Liver (tissue), 3 donors: ENCODE data around the gene CFAP61.

Source experiments
- CTCF ChIP-seq: fragments of 150-350 bp; IDR thresholded peaks from 2 replicates; pipeline ENCODE4 v1.5.1; 2017; ENCODE audit warnings: improper control_type of control experiment, low read depth, low read length; ENCODE audit not compliant: missing input control
- HNF4G ChIP-seq: IDR thresholded peaks from 2 replicates; pipeline ENCODE4 v1.6.1; 2016; ENCODE audit warnings: antibody characterized with exemption
- MAX ChIP-seq: IDR thresholded peaks from 2 replicates; pipeline ENCODE4 v1.6.1; 2016; ENCODE audit warnings: antibody characterized with exemption
- NR2F2 ChIP-seq: IDR thresholded peaks from 2 replicates; pipeline ENCODE4 v1.6.1; 2016; ENCODE audit warnings: antibody characterized with exemption
- RAD21 ChIP-seq, 2 donors: IDR thresholded peaks; 2 replicates each; pipeline ENCODE4 v1.6.1; 2016; ENCODE audit warnings: antibody characterized with exemption in 2 of 2, mild to moderate bottlenecking in 2 of 2
- REST ChIP-seq: IDR thresholded peaks from 2 replicates; pipeline ENCODE4 v1.6.1; 2016; ENCODE audit warnings: antibody characterized with exemption, mild to moderate bottlenecking
- RXRA ChIP-seq, 2 donors: IDR thresholded peaks; 2 replicates each; pipeline ENCODE4 v1.6.1; 2017 to 2018; ENCODE audit warnings: antibody characterized with exemption in 2 of 2, mild to moderate bottlenecking in 1 of 2
- SP1 ChIP-seq: IDR thresholded peaks from 2 replicates; pipeline ENCODE4 v1.6.1; 2018; ENCODE audit warnings: antibody characterized with exemption, mild to moderate bottlenecking
- TAF1 ChIP-seq: conservative IDR thresholded peaks from 2 replicates; pipeline ENCODE4 v1.6.1; 2016; ENCODE audit warnings: antibody characterized with exemption, mild to moderate bottlenecking
- YY1 ChIP-seq: IDR thresholded peaks from 2 replicates; pipeline ENCODE4 v1.6.1; 2016; ENCODE audit warnings: antibody characterized with exemption, mild to moderate bottlenecking
- TF ChIP-seq, protein P1 (sequence below): IDR thresholded peaks from 2 replicates; pipeline ENCODE4 v1.6.1; 2016; ENCODE audit warnings: antibody characterized with exemption
- donor health status: healthy.
- donor health status: healthy.

DNA sequence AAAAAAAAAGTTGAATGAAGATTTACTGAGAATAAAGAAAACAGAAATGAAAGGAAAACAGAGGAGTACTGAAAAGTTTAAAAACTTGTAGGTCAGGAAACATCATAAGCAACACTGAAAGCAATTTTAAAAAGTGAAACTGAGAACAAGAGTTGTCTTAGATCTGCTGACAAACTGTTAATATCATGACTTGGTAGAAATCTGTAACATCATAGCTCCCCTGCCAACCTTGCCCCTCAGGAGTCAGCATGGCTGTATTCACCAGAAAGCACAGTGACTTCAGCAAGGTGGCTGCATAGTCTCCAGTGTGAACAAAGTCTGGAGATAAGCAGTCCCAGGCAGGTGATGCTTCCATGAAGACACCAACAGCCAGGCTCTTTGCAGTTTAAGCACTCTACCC is 29.8 kb upstream of the CFAP61 start:
- TF ChIP-seq CTCF (no peak), REST (no peak), SP1 (no peak), TAF1 (no peak), RXRA (IDR thresholded peaks at IDR 0.05) (no peak), RAD21 (IDR thresholded peaks at IDR 0.05) (no peak), MAX (no peak), NR2F2 (no peak), HNF4G (no peak), YY1 (no peak)
- TF ChIP-seq, protein P1, sequence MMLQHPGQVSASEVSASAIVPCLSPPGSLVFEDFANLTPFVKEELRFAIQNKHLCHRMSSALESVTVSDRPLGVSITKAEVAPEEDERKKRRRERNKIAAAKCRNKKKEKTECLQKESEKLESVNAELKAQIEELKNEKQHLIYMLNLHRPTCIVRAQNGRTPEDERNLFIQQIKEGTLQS: no peak
